Activated CD4-positive, CD25-positive, alpha-beta regulatory T cell treated with anti-CD3 and anti-CD28 coated beads, Interleukin-2, amount 50 U/mL, for 24 hours (primary cell): ENCODE data around the gene TMEFF2.
"Not testable (repeated sequence)": the region's sequence is repeated elsewhere in the genome, so short reads cannot be mapped to it uniquely, and the experiment has no call there.

Experiments
- ATAC-seq, 2 donors: fragments of 150-1000 bp; cut with Tn5 transposase; one replicate each; pipeline ENCODE4 v1.10.0; 2021; ENCODE audit warnings: mild to moderate bottlenecking in 1 of 2, moderate library complexity in 1 of 2

Gene TMEFF2

GRCh38 chr2:192126912-192127311, 67.8 kb downstream of the TMEFF2 start:
- no peak for ATAC-seq

- ATAC-seq = no peak
Measured at GRCh38 chr2:192126426-192126825, 68.3 kb downstream of the TMEFF2 start.

- ATAC-seq = no peak
Measured at GRCh38 chr2:192124571-192124970, 70.2 kb downstream of the TMEFF2 start.

GRCh38 chr2:192123847-192124246, 70.9 kb downstream of the TMEFF2 start:
- ATAC-seq = no peak

DNA sequence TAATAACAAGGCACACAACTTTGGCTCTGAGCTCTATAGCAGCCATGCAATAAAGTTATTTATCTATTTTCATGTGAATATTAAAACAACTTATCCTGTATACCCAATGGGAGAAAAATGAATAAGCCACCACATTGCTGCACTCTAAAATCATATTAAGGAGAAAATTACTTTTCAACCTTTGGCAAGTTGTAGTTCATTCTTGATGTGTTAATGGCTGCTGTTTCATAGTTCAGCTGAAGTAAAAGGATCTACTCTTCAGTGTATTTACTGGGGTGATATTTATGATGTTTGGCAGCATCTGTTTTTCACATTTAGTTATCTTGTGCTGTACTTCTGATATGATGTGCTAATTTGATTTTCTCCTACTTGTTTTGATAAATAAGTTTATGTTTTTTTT, 71.8 kb downstream of the TMEFF2 start:
- ATAC-seq = no peak

DNA sequence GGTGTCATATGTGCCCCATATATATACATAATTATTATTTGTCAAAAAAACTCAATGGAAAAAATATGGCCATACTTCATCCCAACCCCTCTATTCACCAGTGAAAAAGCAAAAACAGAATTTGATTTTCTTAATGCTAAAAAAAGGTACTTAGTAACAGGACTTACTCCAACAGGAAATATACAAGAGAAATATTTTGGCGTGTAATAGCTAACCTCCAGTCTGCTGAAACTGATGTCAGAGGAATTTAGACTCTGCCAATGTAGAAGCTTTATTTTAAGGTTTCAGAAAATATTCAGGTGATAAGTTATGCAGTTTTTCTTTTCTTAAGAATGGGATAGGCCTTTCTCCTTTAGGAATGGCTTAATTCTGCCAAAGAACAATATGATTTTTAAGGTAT, 72.6 kb downstream of the TMEFF2 start:
- ATAC-seq = no peak

DNA sequence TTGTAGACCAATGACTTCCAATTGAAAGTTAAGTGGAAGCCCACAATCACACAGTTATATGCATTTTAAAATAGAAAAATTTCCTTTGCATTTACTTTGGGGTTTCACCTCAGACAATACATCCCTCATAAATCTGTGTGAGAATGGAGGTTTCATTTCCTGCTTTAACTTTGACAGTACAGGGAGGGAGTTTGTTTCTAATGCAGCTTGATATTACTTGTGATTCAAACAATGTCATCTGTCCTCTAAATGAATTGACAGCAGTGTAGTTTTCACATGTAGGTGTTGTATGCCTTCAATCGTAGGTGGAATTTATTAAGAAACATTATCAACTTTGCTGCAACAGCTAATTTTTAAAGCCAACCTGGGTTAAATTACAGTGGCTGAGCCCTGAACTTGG, 75.2 kb downstream of the TMEFF2 start:
- ATAC-seq = no peak

GRCh38 chr2:192117705-192118104, 77.0 kb downstream of the TMEFF2 start:
- no peak for ATAC-seq

GRCh38 chr2:192111536-192111935, 83.2 kb downstream of the TMEFF2 start:
- ATAC-seq = not testable (repeated sequence)

DNA sequence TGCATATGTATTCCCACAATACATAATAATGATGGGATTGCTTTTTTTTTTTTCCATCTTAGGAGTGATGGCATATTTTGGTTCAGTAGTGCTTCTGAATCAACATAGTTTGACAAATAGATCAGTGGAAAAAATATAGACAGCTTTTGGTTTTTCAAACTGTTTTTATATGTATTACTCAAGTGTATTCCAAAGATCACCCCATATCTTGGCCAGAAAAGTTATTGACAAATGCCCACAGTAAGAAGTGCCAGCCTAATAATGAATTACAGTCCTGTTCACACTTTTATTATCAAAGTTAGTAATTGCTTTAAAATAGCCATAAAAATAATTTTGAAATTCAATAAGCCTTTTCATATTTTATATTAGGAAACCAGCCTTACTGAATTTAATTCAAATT, 95.0 kb downstream of the TMEFF2 start:
- no peak for ATAC-seq

DNA sequence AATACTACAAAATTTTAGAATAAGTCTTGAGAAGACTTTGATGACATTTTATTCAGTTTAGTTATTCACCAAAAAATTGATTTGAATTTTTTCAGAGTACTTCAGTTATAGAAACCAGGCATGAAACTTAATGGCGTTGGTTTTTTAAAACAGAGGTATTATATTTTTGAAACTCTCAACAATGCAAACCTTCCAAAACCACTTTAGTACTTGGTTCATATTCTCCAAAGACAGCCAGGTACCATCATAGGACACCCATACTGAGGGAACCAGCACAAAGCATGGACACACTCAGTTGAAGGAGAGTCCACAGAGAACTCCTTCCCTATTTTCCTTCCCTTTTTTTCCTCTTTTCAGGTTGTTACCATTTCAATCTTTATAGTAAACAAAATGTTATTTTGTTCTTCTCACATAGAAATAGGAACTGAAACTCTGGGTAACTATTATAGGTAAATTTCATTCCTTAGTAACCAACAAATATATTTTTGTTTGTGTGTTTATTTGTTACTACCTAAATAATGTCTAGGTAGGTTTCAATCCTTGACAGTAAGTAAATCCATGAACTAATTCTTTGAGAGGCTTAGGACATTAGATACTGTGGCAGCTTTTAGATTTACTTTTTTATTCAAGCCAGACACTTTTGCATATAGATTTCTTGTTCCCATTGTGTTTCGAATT, 95.8 kb downstream of the TMEFF2 start:
- no peak for ATAC-seq

DNA sequence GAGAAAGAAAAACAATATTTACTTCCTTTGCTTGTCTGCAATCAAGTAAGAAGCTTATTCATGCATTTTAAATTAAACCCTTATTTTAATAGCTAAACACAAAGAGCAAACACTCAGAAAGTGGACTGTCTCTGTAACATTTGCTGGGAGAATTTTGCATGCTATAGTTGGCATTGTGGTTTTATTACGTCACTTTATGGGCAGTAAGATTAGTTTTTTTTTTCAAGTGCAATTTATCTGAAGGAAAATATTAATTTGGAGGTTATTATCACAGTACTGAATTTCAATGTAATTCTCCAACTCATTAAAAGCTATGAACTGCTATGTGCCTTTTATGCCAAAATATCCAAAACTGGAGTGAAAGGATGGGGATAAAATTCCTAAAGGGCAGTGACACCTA, 103.3 kb downstream of the TMEFF2 start:
- ATAC-seq = no peak

- no peak for ATAC-seq
Measured at GRCh38 chr2:192090911-192091310, 103.8 kb downstream of the TMEFF2 start.

GRCh38 chr2:192087398-192087958, 107.3 kb downstream of the TMEFF2 start:
- ATAC-seq = no peak

GRCh38 chr2:192082121-192082520, 112.6 kb downstream of the TMEFF2 start:
- ATAC-seq = no peak

DNA sequence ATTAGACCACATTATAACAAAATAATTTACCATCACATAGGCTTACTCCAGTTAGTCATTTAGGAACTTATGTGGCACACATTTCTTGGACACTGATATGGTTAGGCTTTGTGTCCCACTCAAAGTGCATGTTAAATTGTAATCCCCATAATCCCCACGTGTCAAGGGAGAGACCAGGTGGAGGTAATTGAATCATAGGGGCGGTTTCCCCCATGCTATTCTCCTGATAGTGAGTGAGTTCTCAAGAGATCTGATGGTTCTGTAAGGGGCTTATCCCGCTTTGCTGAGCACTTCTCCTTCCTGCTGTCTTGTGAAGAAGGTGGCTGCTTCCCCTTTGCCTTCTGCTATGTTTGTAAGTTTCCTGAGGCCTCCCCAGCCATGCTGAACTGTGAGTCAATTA, 114.6 kb downstream of the TMEFF2 start:
- not testable (repeated sequence) for ATAC-seq

DNA sequence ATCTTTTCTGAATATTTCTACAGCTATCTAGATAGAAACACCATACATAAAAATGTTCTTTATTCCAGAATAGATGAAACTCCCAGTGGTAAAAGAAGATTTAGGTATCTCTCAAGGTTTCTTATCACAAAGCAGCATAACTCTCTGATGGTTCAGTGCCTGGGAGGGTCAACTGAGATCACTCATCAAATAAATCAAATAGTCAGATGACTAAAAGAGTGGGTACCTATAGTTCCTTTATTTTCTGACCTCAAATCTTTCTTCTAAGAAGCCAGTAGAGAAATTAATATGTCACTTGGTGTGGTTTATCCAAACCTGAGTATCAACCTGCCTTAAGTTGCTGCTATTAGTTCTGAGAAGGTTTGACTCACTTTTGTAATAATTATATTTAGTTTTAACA, 120.9 kb downstream of the TMEFF2 start:
- ATAC-seq = no peak

DNA sequence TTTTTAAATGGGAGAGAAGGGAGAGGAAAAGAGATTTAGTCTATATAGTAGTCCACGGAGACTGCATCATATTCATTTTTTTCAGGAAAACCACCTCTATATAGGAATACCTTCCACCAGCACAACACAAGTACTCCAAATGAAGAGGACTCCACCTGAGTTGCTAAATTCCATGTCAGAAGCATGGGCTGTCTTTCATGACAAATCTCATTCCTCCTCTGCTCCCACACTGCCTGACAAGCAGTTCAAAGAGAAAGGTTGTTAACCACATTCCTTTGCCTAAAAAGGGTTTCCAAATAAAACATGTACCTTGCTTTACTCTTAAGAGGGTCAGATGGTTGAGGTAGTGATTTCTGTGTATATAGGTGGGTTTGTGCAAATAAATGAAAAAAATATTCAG, 122.0 kb downstream of the TMEFF2 start:
- ATAC-seq = no peak

GRCh38 chr2:192072261-192072660, 122.5 kb downstream of the TMEFF2 start:
- no peak for ATAC-seq

DNA sequence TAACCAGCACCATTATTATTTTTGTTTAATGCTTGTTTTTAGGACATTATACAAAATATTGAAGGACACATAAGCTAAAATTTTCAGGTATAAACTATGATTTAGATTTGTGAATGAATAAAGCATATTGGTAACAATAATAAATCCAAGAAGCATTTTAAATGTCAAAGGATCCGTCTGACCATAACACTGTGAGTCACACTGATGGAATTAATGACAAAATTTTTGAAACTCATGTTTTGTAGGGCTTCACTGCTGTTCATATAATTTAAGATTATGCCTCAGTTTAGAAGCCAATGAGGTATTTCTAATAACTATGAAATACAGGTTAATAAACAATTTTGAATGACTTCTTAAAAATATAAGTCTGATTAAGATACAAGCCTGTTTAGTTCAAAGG, 124.6 kb downstream of the TMEFF2 start:
- ATAC-seq = no peak

GRCh38 chr2:192069417-192069816, 125.3 kb downstream of the TMEFF2 start:
- ATAC-seq = no peak

DNA sequence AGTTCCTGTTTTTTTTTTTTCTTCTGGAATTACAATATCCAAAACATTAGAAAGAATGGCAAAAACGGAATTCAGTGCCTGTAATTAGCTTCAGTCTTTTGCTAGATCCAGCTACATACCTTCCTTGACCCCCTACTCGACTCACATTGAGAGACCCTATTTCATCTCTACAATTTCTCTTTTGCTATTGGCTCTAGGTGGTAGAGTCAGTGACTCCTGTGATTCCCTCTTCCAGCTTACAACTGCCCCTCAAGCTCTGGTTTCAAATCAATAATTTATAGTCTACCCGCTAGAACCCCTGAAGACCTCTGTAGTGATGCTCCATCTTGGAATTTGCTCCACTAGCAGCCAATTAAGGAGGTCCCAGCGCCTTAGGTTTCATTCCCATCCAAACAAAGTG, 125.8 kb downstream of the TMEFF2 start:
- ATAC-seq = no peak

GRCh38 chr2:192067631-192068030, 127.1 kb downstream of the TMEFF2 start:
- no peak for ATAC-seq

- ATAC-seq = no peak
Measured at GRCh38 chr2:192064459-192064858, 130.3 kb downstream of the TMEFF2 start.

DNA sequence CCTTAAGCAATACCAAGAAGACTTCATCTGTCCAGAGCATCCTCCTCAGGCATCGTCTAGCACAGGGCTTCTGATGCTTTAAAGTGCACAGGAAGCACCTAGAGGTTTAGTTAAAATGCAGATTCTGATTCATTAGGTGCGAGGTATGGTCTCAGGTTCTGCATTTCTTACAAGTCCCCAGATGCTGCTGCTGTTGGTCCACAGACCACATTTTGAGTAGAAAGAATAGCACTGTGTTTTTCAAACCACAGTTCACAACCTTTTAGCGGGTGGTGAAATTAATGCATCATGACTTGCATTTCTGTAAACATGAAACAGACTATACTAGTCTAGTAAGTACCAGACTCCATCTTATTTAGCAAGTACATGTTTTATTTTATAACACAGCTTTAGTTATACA, 134.6 kb downstream of the TMEFF2 start:
- no peak for ATAC-seq
